Suprapubic skin (tissue), 4 donors: ENCODE measurements around the gene TMEM271. TPM values are rescaled to one million over a fixed set of nuclear protein-coding genes. Genes with fewer than 3 reads are reported as not detected.
"Not testable (repeated sequence)": the region's sequence is repeated elsewhere in the genome, so short reads cannot be mapped to it uniquely, and the experiment has no call there.

ENCODE experiments used
- DNase-seq, 2 donors: peaks; one replicate each; pipeline ENCODE4 v3.0.0-alpha.2; 2019; ENCODE audit warnings: low spot score in 2 of 2
- H3K27ac ChIP-seq: fragments of 200-600 bp; sonication (generic); one replicate; pipeline ENCODE4 v1.5.1; 2019
- H3K27me3 ChIP-seq: fragments of 200-600 bp; sonication (generic); one replicate; pipeline ENCODE4 v1.5.1; 2019
- H3K36me3 ChIP-seq: fragments of 200-600 bp; sonication (generic); one replicate; pipeline ENCODE4 v1.5.1; 2019
- H3K4me1 ChIP-seq: fragments of 200-600 bp; sonication (generic); one replicate; pipeline ENCODE4 v1.5.1; 2019
- H3K4me3 ChIP-seq: fragments of 200-600 bp; sonication (generic); one replicate; pipeline ENCODE4 v1.5.1; 2019; ENCODE audit warnings: mild to moderate bottlenecking
- H3K9me3 ChIP-seq: fragments of 200-600 bp; sonication (generic); one replicate; pipeline ENCODE4 v1.5.1; 2019
- EP300 ChIP-seq: sonication (generic); formaldehyde crosslinking; IDR thresholded peaks from one replicate; pipeline ENCODE4 v1.6.1; 2017; ENCODE audit warnings: antibody characterized with exemption
- POLR2A ChIP-seq, 2 donors: fragments of 450-650 bp; IDR thresholded peaks; one replicate each; pipeline ENCODE4 v1.6.1; 2017; ENCODE audit warnings: antibody characterized with exemption in 2 of 2, mild to moderate bottlenecking in 2 of 2, moderate library complexity in 2 of 2
- POLR2AphosphoS5 ChIP-seq, 3 donors: sonication (generic); formaldehyde crosslinking; IDR thresholded peaks; one replicate each; pipeline ENCODE4 v1.6.1; 2017; ENCODE audit warnings: antibody characterized with exemption in 3 of 3
- WGBS: methylation state at CpG from one replicate; pipeline ENCODE4 v1.1.5; 2018; 5-methylcytosine and 5-hydroxymethylcytosine counted together
- total RNA-seq, 4 donors: library from RNA; depleted of rRNA; stranded (reverse); fragments of >200 nt; gene quantifications; one replicate each; pipeline ENCODE4 v1.1.0, GENCODE V29; 2016
- TF ChIP-seq, protein P1 (sequence below), 2 donors: fragments of 200-600 bp in 1 of 2; fragments of 450-650 bp in 1 of 2; sonication (generic) in 1 of 2; IDR thresholded peaks; one replicate each; pipeline ENCODE4 v1.5.1; 2016 to 2019; ENCODE audit warnings: antibody characterized with exemption in 2 of 2, mild to moderate bottlenecking in 1 of 2, moderate library complexity in 1 of 2

The TMEM271 gene
- total RNA-seq, 4 donors from 2014 or later, result 0.40 to 8.7 (median 3.5) TPM

DNA sequence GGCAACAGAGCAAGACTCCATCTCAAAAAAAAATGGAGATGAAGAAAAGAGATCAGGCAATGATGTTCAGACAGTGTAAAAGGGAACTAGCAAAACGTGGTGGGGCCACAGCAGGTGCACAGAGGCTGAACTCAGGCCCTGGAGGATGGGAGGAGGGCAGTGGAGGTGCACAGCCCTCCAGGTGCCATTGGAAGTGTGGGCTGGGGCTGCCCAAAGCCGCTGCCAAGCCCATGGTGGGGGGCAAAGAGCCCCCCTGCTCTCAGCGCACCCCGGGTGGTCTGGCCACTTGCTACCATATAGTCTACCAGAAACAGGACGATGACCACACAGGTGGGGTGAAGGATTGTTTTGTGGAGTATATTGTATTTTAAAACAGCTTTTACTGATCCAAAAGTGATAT lies 7.1 kb downstream of the TMEM271 start:
- DNase-seq, result no peak
- H3K36me3 ChIP-seq, result no peaks in the 10 kb centered on the region
- H3K4me1 ChIP-seq, result no peaks in the 10 kb centered on the region
- H3K27ac ChIP-seq, result no peak overlapping the region
- peaks cover 36% of the 10 kb centered on the region for H3K27me3 ChIP-seq
- TF ChIP-seq, protein P1, sequence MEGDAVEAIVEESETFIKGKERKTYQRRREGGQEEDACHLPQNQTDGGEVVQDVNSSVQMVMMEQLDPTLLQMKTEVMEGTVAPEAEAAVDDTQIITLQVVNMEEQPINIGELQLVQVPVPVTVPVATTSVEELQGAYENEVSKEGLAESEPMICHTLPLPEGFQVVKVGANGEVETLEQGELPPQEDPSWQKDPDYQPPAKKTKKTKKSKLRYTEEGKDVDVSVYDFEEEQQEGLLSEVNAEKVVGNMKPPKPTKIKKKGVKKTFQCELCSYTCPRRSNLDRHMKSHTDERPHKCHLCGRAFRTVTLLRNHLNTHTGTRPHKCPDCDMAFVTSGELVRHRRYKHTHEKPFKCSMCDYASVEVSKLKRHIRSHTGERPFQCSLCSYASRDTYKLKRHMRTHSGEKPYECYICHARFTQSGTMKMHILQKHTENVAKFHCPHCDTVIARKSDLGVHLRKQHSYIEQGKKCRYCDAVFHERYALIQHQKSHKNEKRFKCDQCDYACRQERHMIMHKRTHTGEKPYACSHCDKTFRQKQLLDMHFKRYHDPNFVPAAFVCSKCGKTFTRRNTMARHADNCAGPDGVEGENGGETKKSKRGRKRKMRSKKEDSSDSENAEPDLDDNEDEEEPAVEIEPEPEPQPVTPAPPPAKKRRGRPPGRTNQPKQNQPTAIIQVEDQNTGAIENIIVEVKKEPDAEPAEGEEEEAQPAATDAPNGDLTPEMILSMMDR (IDR thresholded peaks at IDR 0.05), result no peak
- TF ChIP-seq POLR2A (IDR thresholded peaks at IDR 0.05) (no peak), POLR2AphosphoS5 (IDR thresholded peaks at IDR 0.05) (no peak), EP300 (no peak)
- H3K4me3 ChIP-seq, result no peak overlapping the region
- no peaks in the 10 kb centered on the region for H3K9me3 ChIP-seq
- 82% methylated on average over 5 of the region's 5 CpGs for WGBS

GRCh38 chr4:568351-568652 lies 7.8 kb downstream of the TMEM271 start:
- 64% methylated on average over 2 of the region's 2 CpGs for WGBS
- H3K9me3 ChIP-seq, result no peaks in the 10 kb centered on the region
- H3K36me3 ChIP-seq, result no peaks in the 10 kb centered on the region
- DNase-seq, result no peak
- H3K4me3 ChIP-seq, result no peak overlapping the region
- H3K27me3 ChIP-seq, result peaks cover 29% of the 10 kb centered on the region
- no peaks in the 10 kb centered on the region for H3K4me1 ChIP-seq
- TF ChIP-seq, protein P1 (IDR thresholded peaks at IDR 0.05), result no peak
- TF ChIP-seq POLR2A (IDR thresholded peaks at IDR 0.05) (no peak), EP300 (no peak)
- no peak overlapping the region for H3K27ac ChIP-seq

DNA sequence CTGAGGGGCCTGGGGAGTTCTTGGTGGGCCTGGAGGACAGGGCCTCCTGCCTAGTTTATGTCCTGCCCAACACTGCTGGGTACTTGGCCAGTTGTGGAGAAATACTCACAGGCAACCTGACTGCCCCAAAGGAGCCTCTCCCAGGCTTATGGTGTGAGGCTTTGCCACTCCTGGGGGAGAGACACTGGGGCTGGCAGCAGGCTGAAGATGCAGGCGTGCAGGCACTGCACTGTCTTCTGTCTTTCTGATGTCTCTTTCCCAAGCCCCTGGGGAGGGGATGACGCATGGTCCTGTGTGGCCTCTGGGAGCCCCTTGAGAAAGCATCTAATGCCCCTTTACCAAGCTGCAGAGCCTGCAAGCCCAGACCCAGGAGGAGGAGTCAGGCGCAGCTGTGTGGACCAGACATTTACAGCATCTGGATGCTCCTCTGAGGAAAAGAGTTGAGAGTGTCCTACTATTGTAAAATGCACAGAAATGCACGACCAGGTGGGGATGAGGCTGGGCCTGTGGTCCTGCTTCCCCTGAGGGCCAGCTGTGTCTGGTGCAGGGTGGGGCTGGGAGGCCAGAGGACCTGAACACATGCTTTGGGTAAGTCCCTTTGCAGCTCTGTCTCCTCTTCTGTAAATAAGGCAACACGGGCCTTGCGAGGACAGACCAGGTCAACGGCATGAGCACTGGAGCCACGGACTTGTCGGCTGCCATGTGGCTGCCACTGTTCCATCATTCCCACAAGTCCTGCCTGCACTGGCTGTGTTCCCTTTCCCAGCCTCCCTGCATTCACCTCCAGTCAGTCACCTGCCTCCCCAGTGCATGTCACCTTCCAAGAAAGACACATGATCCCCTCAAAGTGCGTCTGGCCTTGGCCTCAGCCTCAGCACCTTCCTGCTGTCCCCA lies 8.4 kb downstream of the TMEM271 start:
- Histone ChIP-seq H3K9me3 (no peaks in the 10 kb centered on the region), H3K36me3 (no peaks in the 10 kb centered on the region), H3K4me1 (no peaks in the 10 kb centered on the region), H3K4me3 (no peak overlapping the region), H3K27me3 (peaks cover 23% of the 10 kb centered on the region), H3K27ac (no peak overlapping the region)
- 73% methylated on average over 10 of the region's 10 CpGs for WGBS
- DNase-seq, result no peak
- TF ChIP-seq POLR2AphosphoS5 (IDR thresholded peaks at IDR 0.05) (no peak), EP300 (no peak), POLR2A (IDR thresholded peaks at IDR 0.05) (no peak)
- TF ChIP-seq, protein P1 (IDR thresholded peaks at IDR 0.05), result no peak

DNA sequence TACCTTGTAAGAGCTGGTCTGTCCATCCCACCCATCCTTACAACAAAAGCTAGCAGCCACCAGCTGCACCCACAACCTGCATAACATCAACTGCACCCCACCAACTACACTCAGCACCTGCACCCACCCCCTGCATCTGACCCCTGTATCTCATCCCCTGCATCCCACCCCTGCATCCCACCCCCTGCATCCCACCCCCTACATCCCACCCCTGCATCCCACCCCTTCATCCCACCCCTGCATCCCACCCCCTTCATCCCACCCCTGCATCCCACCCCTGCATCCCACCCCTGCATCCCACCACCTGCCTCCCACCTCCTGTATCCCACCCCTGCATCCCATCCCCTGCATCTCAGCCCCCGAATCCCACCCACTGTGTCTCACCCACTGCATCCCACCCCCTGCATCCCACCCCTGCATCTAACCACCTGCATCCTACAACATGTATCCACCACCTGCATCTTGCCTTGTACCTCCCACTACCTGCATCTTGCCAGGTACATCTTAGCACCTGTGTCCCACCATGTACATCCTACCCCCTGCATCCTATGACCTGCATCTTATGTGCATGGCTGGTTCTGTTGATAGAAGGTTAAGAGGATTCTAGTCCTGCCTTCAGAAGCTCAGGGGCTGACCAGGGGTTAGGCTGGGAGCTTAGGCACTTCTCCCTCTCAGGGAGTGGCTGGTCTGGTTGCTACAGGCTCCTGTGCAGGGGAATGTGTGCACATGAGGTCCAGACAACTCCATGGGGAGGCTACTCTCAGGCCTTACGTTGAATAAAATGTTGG lies 9.4 kb downstream of the TMEM271 start:
- Histone ChIP-seq H3K36me3 (no peaks in the 10 kb centered on the region), H3K27ac (no peak overlapping the region), H3K27me3 (peaks cover 13% of the 10 kb centered on the region), H3K9me3 (no peaks in the 10 kb centered on the region), H3K4me3 (no peak overlapping the region), H3K4me1 (no peaks in the 10 kb centered on the region)
- no peak for DNase-seq
- 75% methylated on average over 2 of the region's 2 CpGs for WGBS
- TF ChIP-seq POLR2A (IDR thresholded peaks at IDR 0.05), result no peak
- TF ChIP-seq EP300, result no peak
- no peak for TF ChIP-seq POLR2AphosphoS5 (IDR thresholded peaks at IDR 0.05)
- TF ChIP-seq, protein P1 (IDR thresholded peaks at IDR 0.05), result no peak

DNA sequence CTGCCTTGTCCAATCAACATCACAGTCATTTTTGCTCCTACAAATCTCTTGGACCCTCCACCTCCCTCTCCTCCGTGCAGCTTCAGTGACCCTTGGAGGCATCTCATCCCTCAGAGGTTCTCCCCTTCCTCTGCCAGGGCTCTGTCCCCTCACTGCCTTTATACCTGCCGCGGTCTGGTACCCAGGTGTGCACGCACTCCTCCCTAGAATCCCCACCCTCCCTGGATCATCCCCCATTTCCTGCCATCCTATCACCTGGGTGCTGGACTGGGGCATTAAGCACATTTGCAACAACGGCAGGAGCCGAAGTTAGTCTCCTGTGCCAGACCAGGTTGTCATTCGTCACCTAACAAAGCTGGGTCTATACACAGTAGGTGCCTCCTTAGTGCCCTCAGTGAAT lies 10.1 kb downstream of the TMEM271 start:
- H3K36me3 ChIP-seq, result no peaks in the 10 kb centered on the region
- no peaks in the 10 kb centered on the region for H3K9me3 ChIP-seq
- 94% methylated on average over 7 of the region's 7 CpGs for WGBS
- DNase-seq, result no peak
- TF ChIP-seq EP300, result no peak
- TF ChIP-seq POLR2A (IDR thresholded peaks at IDR 0.05), result no peak
- TF ChIP-seq, protein P1 (IDR thresholded peaks at IDR 0.05), result no peak
- TF ChIP-seq POLR2AphosphoS5 (IDR thresholded peaks at IDR 0.05), result no peak
- no peak overlapping the region for H3K4me3 ChIP-seq
- peaks cover 2% of the 10 kb centered on the region for H3K4me1 ChIP-seq
- no peak overlapping the region for H3K27ac ChIP-seq
- peaks cover 13% of the 10 kb centered on the region for H3K27me3 ChIP-seq

- not testable (repeated sequence) for DNase-seq, H3K27ac ChIP-seq, H3K4me3 ChIP-seq, H3K4me1 ChIP-seq, H3K36me3 ChIP-seq, H3K9me3 ChIP-seq
- 94% methylated on average over 1 of the region's 1 CpG for WGBS
- H3K27me3 ChIP-seq, result peaks cover 13% of the 10 kb centered on the region
Measured at GRCh38 chr4:565614-566013, 10.5 kb downstream of the TMEM271 start.

DNA sequence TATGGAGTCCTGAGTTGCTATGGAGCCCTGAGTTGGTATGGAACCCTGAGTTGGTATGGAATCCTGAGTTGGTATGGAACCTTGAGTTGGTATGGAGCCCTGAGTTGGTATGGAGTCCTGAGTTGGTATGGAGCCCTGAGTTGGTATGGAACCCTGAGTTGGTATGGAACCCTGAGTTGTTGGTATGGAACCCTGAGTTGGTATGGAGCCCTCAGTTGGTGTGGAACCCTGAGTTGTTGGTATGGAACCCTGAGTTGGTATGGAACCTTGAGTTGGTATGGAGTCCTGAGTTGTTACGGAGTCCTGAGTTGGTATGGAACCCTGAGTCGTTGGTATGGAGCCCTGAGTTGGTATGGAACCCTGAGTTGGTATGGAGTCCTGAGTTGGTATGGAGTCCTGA lies 13.6 kb downstream of the TMEM271 start:
- DNase-seq, H3K27ac ChIP-seq, H3K9me3 ChIP-seq, H3K4me3 ChIP-seq, H3K27me3 ChIP-seq, H3K36me3 ChIP-seq: not testable (repeated sequence)
- WGBS, result 75% methylated on average over 2 of the region's 2 CpGs
- H3K4me1 ChIP-seq, result peaks cover 12% of the 10 kb centered on the region
